HG03575 (cell line): ENCODE results near the gene ENC1.

Experiments
- ATAC-seq: cut with Tn5 transposase; IDR thresholded peaks from one replicate; pipeline ENCODE4 v1.9.1; 2021; ENCODE audit not compliant: unreplicated experiment, insufficient number of reproducible peaks, low FRiP score; ENCODE audit errors: extremely low read depth

ENC1 gene

DNA sequence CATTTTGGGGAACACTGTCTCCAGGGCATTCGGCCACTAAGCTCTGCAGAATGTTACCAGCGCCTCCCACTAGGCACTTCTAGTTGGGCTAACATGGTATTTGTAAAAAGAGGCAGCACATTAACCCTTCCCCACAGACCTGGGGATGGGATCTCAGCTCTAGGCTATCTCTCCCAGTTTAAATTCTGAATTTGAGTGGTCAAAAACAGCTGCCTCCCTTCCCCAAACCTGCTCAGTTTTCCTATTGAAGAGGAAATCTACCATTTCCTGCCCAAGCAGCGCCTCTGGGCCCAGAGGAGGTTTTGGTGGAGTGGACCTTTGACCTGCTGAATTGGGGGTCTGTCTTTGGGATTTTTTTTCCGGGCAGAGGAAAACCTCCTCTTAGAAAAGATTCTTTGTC is 53.2 kb downstream of the ENC1 start:
- ATAC-seq: no peak

DNA sequence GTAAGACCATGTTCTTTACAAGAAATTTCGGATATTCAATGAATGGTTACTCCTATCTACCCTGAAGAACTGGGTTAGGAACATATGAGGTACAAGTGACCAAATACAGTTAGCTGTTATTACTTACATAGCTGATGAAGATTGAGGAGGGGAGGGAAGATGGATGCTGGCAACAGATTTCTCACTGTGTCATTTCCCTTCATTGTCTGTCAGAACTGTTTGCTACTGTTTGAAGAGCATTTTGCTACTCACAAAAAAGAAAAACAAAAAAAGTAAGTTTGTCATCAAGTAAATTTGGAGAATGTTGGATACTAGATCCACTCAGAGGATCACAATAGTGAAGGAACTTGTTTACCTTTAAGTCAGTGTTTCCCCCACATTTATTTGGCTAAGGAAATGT is 53.7 kb downstream of the ENC1 start:
- ATAC-seq: no peak

DNA sequence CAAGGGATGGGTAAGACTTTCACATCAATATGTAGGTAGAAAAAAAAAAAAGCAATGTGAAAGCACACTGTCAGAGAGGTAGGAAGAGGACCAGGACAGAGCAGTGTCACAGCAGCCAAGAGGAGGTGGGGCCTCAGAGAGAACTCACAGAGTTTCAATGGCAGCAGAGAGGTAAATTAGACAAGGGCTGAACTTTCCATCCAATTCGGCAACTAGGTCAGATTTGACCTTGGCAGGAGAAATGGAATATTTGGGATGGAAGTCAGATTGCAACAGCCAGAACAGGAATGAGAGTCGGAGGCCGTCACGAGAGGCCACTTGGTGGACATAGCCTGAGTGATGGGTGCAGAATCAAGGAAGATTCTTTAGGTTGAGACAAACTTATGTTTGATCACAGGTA is 57.7 kb downstream of the ENC1 start:
- ATAC-seq: no peak

DNA sequence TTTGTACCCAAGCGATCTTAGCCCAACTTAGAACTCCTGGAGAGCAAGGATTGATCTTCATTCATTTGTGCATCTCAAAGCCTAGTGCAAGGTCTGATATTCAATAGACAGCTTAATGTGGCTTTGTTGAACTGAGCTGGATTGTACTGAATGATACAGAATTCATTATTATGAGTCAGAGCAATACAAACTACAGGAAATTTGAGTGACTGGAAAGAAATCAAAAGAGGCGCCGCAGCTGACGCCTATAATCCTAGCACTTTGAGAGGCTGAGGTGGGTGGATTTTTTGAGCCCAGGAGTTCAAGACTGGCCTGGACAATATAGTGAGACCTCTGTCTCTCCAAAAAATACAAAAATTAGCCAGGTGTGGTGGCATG is 58.6 kb downstream of the ENC1 start:
- no peak for ATAC-seq

DNA sequence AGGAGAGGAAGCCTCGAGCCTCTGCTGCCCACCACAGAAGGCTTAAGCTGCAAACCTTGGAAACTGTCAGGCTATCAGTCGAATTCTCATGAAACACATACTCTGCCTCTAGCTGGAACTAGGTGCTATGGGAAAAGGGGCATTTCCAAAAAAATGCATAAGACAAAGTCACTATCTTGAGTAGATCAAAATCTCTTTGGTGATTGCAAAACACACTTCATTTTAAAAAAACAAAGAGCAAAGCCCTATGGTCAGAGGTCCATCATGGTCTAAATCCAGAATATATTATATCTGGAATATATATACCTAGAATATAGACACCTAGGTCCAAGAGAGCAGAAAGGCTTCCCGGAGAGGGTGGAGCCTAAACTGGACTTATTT is 59.8 kb downstream of the ENC1 start:
- ATAC-seq: no peak

DNA sequence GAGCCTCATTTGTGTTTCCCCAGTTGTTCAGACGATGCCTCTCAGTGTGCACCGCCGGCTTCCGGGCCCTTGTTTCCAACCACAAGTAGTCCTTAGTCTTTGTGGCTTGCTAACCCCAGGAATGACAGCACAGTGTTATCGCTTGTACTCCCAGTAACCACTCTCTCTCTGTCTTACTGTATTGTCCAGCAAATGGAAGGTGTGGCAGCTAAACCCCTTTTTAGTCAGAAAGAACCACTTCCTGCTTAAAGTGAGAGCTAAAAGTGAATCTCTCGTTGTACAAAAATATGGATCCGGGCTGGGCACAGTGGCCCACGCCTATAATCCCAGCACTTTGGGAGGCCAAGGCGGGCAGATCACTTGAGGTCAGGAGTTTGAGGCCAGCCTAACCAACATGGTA is 61.3 kb downstream of the ENC1 start:
- no peak for ATAC-seq

DNA sequence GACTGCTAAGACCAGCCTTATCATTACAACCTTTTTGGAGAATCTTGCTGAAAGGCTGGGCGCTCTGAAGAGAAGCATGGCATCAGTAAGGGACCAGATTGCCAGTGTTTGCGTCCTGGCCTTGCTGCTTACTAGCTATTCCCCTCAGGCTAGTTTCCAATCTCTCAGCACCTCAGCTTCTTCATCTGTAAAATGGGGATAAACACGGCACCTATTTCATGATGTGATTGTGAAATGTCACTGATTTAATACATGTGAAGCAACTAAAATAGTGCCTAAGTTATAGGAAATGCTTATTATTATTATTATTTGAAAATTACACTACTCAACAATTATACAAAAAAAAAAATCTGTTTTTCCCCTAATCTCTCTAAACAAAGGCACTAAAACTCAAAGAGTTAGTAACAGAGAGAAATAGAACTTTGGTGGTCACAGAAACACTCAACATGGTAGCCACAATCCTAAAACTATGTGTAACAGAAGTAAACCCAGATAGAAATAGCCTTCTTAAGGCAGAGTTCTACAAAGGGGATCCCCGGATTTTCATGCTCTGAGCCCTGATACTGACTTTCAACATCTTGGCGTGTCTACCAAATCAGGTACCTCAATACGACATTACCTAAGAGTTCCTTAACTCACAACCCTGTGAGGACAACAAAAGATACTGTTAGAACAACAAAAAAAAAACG is 62.0 kb downstream of the ENC1 start:
- ATAC-seq: no peak
